WTC11 (cell line): ENCODE measurements around the gene ATP5PB. TPM values are rescaled to one million over a fixed set of nuclear protein-coding genes. Genes with fewer than 3 reads are reported as not detected.

Experiments used
- ATAC-seq: fragments of 200-7000 bp; cut with Tn5 transposase; 2 replicates; pipeline ENCODE4 v1.10.0; 2021; ENCODE audit warnings: mild to moderate bottlenecking, moderate library complexity
- CTCF ChIA-PET: fragments of 300-600 bp; sonication (Branson Sonifier 250); formaldehyde crosslinking; loops from one replicate; lab custom pipeline; 2021; ENCODE audit warnings: antibody characterized with exemption; lab: Charles Lee
- POLR2A ChIA-PET: fragments of 350-600 bp; sonication (Branson Sonifier 250); formaldehyde crosslinking; loops from one replicate; lab custom pipeline; 2021; ENCODE audit warnings: antibody characterized with exemption; lab: Charles Lee
- DNase-seq: peaks from one replicate; pipeline ENCODE4 v3.0.0; 2021; ENCODE audit warnings: low spot score
- H3K27ac Mint-ChIP-seq: 2 replicates; pipeline ENCODE4 v1.8.0; 2021; ENCODE audit warnings: mixed read lengths
- H3K27me3 Mint-ChIP-seq: 2 replicates; pipeline ENCODE4 v1.8.0; 2021; ENCODE audit warnings: low read depth, mild to moderate bottlenecking, moderate library complexity, mixed read lengths
- H3K36me3 Mint-ChIP-seq: 2 replicates; pipeline ENCODE4 v1.8.0; 2021; ENCODE audit warnings: mixed read lengths
- H3K4me1 Mint-ChIP-seq: 2 replicates; pipeline ENCODE4 v1.8.0; 2022; ENCODE audit warnings: mixed read lengths
- H3K4me3 Mint-ChIP-seq: 2 replicates; pipeline ENCODE4 v1.8.0; 2021; ENCODE audit warnings: mild to moderate bottlenecking, moderate library complexity, mixed read lengths
- H3K9me3 Mint-ChIP-seq: 2 replicates; pipeline ENCODE4 v1.8.0; 2021; ENCODE audit warnings: mixed read lengths
- AFF4 ChIP-seq: sonication (generic); formaldehyde crosslinking; IDR thresholded peaks from 2 replicates; pipeline ENCODE4 v1.8.1; 2023; ENCODE audit warnings: mild to moderate bottlenecking, missing genetic modification reagents, borderline replicate concordance
- ATF2 ChIP-seq: sonication (generic); formaldehyde crosslinking; IDR thresholded peaks from 2 replicates; pipeline ENCODE4 v1.8.1; 2022; ENCODE audit warnings: low read depth, missing genetic modification reagents, borderline replicate concordance
- EMX1 ChIP-seq: fragments of 250-450 bp; sonication (Bioruptor Pico); IDR thresholded peaks from 2 replicates; pipeline ENCODE4 v1.8.0; 2021; ENCODE audit warnings: mild to moderate bottlenecking
- GRHL2 ChIP-seq: fragments of 250-450 bp; sonication (Bioruptor Pico); IDR thresholded peaks from 2 replicates; pipeline ENCODE4 v1.8.0; 2022; ENCODE audit warnings: mild to moderate bottlenecking, moderate library complexity; ENCODE audit not compliant: insufficient replicate concordance, severe bottlenecking
- GTF2I ChIP-seq: fragments of 250-450 bp; sonication (Bioruptor Pico); conservative IDR thresholded peaks from 2 replicates; pipeline ENCODE4 v1.4.0; 2021; ENCODE audit warnings: mild to moderate bottlenecking
- STAT6 ChIP-seq: sonication (generic); formaldehyde crosslinking; conservative IDR thresholded peaks from 2 replicates; pipeline ENCODE4 v1.8.1; 2023; ENCODE audit warnings: mild to moderate bottlenecking, low read depth, missing genetic modification reagents, moderate library complexity
- ZNF423 ChIP-seq: fragments of 250-450 bp; sonication (Bioruptor Pico); IDR thresholded peaks from 2 replicates; pipeline ENCODE4 v2.1.2; 2022; ENCODE audit warnings: mild to moderate bottlenecking, moderate library complexity
- ZNF532 ChIP-seq: fragments of 250-450 bp; sonication (Bioruptor Pico); IDR thresholded peaks from 2 replicates; pipeline ENCODE4 v1.9.0; 2021; ENCODE audit warnings: mild to moderate bottlenecking, borderline replicate concordance
- ZSCAN18 ChIP-seq: fragments of 250-450 bp; sonication (Bioruptor Pico); IDR thresholded peaks from 2 replicates; pipeline ENCODE4 v2.1.2; 2022; ENCODE audit warnings: mild to moderate bottlenecking, moderate library complexity
- total RNA-seq: library from RNA; stranded (reverse); gene quantifications from 3 replicates; pipeline ENCODE4 v1.2.3, GENCODE V29; 2021
- TF ChIP-seq, protein P1 (sequence below): sonication (generic); formaldehyde crosslinking; IDR thresholded peaks from 2 replicates; pipeline ENCODE4 v1.8.1; 2022; ENCODE audit warnings: low read depth, mild to moderate bottlenecking, moderate library complexity, missing genetic modification reagents, borderline replicate concordance
- TF ChIP-seq, protein P2 (sequence below): sonication (generic); formaldehyde crosslinking; IDR thresholded peaks from 2 replicates; pipeline ENCODE4 v1.8.1; 2022; ENCODE audit warnings: mild to moderate bottlenecking, missing genetic modification reagents, moderate library complexity, borderline replicate concordance
- TF ChIP-seq, protein P3 (sequence below): sonication (generic); formaldehyde crosslinking; IDR thresholded peaks from 2 replicates; pipeline ENCODE4 v1.8.0; 2022; ENCODE audit warnings: mild to moderate bottlenecking, missing genetic modification reagents
- TF ChIP-seq, protein P4 (sequence below): sonication (generic); formaldehyde crosslinking; IDR thresholded peaks from 2 replicates; pipeline ENCODE4 v1.8.1; 2023; ENCODE audit warnings: mild to moderate bottlenecking, missing genetic modification reagents, moderate library complexity
- TF ChIP-seq, protein P5 (sequence below): sonication (generic); formaldehyde crosslinking; IDR thresholded peaks from 2 replicates; pipeline ENCODE4 v1.8.0; 2022; ENCODE audit warnings: mild to moderate bottlenecking, missing genetic modification reagents

ATP5PB gene
- total RNA-seq, 1 experiment from 2014 or later: 284 TPM

DNA sequence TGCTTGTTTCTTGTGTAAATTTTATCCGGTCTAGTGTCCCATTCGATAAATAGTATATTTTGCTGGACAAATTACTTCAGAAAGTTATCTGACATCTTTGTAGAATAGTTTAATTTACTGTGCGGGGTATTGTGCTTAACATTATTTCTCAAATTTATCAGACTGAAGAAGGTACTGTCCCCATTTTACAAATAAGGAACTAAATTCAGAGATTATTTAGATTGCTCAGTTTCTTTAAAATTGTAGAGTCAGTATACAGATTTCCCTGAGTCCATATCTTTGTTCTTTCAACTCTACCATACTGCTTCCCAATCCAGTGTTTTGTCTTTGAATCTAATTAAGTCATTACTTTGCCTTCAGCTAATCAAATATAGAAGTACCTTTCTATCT, 6.4 kb downstream of the ATP5PB start:
- H3K36me3 Mint-ChIP-seq: peaks cover 34% of the 10 kb centered on the region
- H3K4me1 Mint-ChIP-seq: peaks cover 10% of the 10 kb centered on the region
- no peak overlapping the region for H3K4me3 Mint-ChIP-seq
- POLR2A ChIA-PET: no interaction called here
- H3K9me3 Mint-ChIP-seq: no peaks in the 10 kb centered on the region
- no peak for DNase-seq
- no peak for ATAC-seq
- no peak overlapping the region for H3K27ac Mint-ChIP-seq
- H3K27me3 Mint-ChIP-seq: no peaks in the 10 kb centered on the region
- CTCF ChIA-PET: no interaction called here
- no peak for TF ChIP-seq STAT6 (CRISPR knock-in tag)
- TF ChIP-seq ZNF532 (CRISPR knock-in tag): no peak
- TF ChIP-seq EMX1 (CRISPR knock-in tag): no peak
- no peak for TF ChIP-seq ZSCAN18 (CRISPR knock-in tag)
- no peak for TF ChIP-seq AFF4 (CRISPR knock-in tag)
- no peak for TF ChIP-seq GRHL2
- TF ChIP-seq, protein P1, sequence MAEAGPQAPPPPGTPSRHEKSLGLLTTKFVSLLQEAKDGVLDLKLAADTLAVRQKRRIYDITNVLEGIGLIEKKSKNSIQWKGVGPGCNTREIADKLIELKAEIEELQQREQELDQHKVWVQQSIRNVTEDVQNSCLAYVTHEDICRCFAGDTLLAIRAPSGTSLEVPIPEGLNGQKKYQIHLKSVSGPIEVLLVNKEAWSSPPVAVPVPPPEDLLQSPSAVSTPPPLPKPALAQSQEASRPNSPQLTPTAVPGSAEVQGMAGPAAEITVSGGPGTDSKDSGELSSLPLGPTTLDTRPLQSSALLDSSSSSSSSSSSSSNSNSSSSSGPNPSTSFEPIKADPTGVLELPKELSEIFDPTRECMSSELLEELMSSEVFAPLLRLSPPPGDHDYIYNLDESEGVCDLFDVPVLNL: no peak
- TF ChIP-seq ATF2 (CRISPR knock-in tag): no peak
- no peak for TF ChIP-seq GTF2I
- TF ChIP-seq, protein P2, sequence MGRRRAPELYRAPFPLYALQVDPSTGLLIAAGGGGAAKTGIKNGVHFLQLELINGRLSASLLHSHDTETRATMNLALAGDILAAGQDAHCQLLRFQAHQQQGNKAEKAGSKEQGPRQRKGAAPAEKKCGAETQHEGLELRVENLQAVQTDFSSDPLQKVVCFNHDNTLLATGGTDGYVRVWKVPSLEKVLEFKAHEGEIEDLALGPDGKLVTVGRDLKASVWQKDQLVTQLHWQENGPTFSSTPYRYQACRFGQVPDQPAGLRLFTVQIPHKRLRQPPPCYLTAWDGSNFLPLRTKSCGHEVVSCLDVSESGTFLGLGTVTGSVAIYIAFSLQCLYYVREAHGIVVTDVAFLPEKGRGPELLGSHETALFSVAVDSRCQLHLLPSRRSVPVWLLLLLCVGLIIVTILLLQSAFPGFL: no peak
- TF ChIP-seq, protein P3, sequence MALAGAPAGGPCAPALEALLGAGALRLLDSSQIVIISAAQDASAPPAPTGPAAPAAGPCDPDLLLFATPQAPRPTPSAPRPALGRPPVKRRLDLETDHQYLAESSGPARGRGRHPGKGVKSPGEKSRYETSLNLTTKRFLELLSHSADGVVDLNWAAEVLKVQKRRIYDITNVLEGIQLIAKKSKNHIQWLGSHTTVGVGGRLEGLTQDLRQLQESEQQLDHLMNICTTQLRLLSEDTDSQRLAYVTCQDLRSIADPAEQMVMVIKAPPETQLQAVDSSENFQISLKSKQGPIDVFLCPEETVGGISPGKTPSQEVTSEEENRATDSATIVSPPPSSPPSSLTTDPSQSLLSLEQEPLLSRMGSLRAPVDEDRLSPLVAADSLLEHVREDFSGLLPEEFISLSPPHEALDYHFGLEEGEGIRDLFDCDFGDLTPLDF (CRISPR knock-in tag): no peak
- TF ChIP-seq, protein P4, sequence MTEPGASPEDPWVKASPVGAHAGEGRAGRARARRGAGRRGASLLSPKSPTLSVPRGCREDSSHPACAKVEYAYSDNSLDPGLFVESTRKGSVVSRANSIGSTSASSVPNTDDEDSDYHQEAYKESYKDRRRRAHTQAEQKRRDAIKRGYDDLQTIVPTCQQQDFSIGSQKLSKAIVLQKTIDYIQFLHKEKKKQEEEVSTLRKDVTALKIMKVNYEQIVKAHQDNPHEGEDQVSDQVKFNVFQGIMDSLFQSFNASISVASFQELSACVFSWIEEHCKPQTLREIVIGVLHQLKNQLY (CRISPR knock-in tag): no peak
- TF ChIP-seq ZNF423 (CRISPR knock-in tag): no peak
- TF ChIP-seq, protein P5, sequence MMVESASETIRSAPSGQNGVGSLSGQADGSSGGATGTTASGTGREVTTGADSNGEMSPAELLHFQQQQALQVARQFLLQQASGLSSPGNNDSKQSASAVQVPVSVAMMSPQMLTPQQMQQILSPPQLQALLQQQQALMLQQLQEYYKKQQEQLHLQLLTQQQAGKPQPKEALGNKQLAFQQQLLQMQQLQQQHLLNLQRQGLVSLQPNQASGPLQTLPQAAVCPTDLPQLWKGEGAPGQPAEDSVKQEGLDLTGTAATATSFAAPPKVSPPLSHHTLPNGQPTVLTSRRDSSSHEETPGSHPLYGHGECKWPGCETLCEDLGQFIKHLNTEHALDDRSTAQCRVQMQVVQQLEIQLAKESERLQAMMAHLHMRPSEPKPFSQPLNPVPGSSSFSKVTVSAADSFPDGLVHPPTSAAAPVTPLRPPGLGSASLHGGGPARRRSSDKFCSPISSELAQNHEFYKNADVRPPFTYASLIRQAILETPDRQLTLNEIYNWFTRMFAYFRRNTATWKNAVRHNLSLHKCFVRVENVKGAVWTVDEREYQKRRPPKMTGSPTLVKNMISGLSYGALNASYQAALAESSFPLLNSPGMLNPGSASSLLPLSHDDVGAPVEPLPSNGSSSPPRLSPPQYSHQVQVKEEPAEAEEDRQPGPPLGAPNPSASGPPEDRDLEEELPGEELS (CRISPR knock-in tag): no peak
